Body of pancreas (tissue), 4 donors: ENCODE results near the gene NCOA3.

ENCODE experiments used
- POLR2A ChIP-seq, 3 donors: fragments of 450-650 bp; IDR thresholded peaks; one replicate each; pipeline ENCODE4 v1.6.1; 2016; ENCODE audit warnings: antibody characterized with exemption in 3 of 3, mild to moderate bottlenecking in 2 of 3
- TF ChIP-seq, protein P1 (sequence below), 7 experiments: fragments of 450-650 bp in 4 of 7; fragments of 200-600 bp in 3 of 7; sonication (generic) in 3 of 7; IDR thresholded peaks; one replicate each; pipeline ENCODE4 v1.5.1; 2016 to 2019; ENCODE audit warnings: antibody characterized with exemption in 7 of 7

DNA sequence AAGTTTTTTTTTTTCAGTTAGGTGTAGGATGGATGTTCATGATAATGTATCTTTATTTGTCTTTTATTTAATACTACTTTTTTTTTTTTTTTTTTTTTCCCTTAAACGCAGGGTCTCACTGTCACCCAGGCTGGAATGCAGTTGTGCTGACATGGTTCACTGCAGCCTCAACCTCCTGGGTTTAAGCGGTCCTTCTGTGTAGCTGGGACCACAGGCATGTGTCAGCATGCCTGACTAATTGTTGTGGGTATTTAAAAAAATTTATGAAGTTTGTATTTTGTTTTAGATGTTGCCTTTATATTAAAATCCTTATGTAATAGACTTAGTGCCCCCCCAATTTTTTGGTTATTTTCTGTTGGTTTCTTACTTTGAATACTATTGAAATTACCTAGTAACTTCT, 42.6 kb downstream of the NCOA3 start:
- TF ChIP-seq, protein P1, sequence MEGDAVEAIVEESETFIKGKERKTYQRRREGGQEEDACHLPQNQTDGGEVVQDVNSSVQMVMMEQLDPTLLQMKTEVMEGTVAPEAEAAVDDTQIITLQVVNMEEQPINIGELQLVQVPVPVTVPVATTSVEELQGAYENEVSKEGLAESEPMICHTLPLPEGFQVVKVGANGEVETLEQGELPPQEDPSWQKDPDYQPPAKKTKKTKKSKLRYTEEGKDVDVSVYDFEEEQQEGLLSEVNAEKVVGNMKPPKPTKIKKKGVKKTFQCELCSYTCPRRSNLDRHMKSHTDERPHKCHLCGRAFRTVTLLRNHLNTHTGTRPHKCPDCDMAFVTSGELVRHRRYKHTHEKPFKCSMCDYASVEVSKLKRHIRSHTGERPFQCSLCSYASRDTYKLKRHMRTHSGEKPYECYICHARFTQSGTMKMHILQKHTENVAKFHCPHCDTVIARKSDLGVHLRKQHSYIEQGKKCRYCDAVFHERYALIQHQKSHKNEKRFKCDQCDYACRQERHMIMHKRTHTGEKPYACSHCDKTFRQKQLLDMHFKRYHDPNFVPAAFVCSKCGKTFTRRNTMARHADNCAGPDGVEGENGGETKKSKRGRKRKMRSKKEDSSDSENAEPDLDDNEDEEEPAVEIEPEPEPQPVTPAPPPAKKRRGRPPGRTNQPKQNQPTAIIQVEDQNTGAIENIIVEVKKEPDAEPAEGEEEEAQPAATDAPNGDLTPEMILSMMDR (IDR thresholded peaks at IDR 0.05): no peak
- TF ChIP-seq POLR2A (IDR thresholded peaks at IDR 0.05): no peak
